Stimulated activated CD4-positive, alpha-beta T cell treated with anti-CD3 and anti-CD28 coated beads, Interleukin-15, amount 100 ng/mL, for 48 hours (primary cell): ENCODE measurements around the gene TOGARAM1.

ENCODE experiments used
- DNase-seq, 2 donors: peaks; one replicate each; pipeline ENCODE4 v3.0.0-alpha.2; 2020; ENCODE audit warnings: low read depth in 2 of 2

The TOGARAM1 gene

DNA sequence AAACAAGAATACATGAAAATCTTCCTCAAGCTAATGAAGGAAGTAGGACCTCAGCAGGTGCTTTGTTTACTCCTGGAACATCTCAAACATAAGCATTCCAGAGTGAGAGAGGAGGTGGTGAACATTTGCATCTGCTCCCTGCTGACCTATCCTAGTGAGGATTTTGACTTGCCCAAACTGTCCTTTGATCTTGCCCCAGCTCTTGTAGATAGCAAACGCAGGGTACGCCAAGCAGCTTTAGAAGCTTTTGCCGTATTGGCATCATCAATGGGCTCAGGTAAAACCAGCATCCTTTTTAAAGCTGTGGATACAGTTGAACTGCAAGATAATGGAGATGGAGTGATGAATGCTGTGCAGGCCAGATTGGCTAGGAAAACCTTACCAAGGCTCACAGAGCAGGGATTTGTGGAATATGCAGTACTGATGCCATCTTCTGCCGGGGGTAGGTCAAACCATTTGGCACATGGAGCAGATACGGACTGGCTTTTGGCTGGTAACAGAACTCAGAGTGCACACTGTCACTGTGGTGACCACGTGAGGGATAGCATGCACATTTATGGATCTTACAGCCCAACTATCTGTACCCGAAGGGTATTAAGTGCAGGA, 1.9 kb downstream of the TOGARAM1 start:
- no peak for DNase-seq

DNA sequence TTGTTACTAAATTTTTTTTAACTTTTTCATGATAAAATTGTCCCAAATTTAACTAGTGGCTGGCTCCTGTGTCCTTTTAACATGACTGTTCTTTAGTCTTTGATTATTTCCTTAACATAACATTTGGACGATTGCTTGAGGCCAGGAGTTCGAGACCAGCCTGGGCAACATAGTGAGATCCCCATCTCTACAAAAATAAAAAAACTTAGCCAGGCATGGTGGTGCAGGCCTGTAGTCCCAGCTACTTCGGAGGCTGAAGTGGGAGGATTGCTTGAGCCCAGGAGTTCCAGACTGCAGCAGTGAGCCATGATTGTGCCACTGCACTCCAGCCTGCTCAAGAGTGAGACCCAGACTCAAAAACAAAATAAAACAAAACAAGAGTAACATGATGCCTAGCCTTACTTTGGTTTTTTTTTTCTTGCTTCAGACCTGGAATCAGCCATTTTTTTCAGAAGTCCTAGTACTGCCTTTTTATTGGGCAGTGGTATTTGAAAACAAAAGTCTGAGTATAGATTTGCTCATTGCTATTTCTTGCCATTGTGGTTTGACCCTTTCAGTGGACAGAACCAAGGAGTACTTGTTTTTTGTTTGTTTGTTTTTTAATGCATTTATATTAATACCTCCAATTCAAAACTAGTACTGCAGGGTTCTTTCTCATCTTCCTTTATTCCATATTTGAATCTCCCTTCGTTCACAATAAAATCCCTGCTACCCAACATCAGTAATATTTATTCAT, 4.8 kb downstream of the TOGARAM1 start:
- no peak for DNase-seq

DNA sequence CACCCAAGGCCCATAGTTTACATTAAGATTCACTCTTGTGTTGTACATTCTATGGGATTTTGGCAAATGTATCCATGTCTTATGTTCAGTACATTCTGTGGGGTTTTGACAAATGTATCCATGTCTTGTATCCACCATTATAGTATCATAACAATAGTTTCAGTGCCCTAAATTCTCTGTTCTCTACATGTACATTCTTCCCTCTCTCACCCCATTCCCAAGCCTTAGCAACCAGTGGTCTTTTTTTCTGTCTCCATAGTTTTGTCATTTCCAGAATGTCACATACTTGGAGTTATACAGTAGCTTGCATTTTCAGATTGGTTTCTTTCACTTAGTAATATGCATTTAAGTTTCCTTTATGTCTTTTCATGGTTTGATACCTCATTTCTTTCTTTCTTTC, 6.7 kb downstream of the TOGARAM1 start:
- no peak for DNase-seq

DNA sequence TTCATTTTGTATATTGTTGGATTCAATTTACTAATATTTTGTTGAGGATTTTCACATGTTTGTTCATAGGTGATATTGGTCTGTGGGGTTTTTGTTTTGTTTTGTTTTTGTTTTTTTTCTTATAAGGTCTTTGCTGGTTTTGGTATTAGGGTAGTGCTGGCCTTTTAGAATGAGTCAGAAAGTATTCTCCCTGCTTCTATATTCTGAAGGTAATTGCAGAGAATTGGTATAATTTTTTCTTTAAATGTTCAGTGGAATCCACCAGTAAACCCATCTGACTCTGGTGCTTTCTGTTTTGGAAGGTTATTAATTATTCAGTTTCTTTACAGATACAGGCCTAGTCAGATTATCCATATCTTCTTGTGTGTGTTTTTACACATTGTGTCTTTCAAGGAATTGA, 8.9 kb downstream of the TOGARAM1 start:
- no peak for DNase-seq

DNA sequence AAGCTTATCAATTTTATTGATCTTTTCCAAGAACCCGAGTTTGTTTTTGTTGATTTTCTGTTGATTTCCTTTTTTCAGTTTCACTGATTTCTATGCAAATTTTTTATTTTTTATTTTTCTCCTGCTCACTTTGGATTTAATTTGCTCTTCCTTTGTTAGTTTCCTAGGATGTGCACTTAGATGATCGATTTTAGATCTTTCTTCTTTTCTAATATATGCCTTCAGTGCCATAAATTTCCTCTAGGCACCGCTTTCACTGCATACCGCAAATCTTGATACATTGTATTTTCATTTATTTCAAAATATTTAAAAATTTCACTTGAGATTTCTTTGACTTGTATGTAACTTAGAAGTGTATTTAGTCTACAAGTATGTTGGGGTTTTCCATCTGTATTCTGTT, 9.5 kb downstream of the TOGARAM1 start:
- no peak for DNase-seq

DNA sequence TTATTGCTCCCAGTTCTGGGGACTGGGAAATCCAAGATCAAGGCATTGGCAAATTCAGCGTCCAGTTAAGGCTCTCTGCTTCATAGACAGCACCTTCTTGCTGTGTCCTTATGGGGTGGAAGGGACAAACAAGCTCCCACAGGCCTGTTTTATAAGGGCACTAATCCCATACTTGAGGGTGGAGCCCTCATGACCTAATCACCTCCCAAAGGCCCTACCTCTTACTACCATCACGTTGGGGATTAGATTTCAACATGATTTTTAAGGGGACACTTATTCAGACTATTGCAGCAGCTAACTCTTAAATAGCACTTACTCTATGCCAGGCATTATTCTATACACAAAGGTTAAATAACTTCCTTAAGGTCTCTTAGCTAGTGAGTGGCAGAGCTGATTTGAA, 17.3 kb downstream of the TOGARAM1 start:
- DNase-seq = no peak

DNA sequence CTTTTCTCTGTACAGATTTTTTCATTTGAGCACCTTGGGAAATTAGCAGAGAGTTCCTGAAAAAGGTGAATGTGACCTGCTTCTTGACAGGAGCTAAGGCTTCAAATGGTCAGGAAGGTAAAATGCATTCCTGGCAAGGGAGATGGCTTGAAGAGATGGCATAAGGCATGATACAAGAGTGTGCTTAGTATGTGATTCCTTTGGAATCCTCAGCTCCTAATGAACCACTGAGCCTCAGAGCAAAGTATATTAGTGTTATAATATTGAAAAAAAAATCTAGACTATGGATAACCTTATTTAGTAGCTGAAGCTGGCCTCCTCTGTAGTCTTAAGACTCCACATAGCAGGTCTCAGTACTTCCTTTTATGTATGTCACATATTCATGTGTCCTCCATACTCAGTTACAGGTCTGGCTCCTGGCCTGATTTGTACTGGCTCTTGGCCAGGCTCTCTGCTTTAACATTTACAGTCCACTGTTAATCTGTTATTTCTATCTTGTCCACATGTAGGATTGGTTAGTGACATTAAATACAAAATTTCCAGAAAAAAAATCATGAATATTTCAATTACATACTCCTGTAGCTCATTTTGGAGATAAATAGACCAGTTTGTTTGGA, 17.9 kb downstream of the TOGARAM1 start:
- no peak for DNase-seq

DNA sequence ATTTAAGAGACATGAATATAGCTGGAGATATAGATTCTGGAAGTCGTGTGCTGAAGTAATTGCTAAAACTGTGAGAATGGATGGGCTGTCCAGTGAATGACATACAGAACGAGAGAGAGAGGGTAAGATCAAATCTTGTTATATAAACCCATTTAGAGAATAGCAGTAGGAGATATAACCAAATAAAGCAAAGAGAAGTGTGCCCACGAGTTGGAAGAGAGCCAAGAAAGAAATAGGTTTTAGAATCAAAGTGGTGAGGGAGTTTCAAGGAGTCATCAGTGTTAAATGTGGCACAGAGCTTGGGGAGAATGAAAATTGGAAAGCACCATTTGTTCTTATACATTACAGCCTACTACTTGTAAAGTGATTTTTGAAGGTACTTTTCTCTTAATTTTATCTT, 19.2 kb downstream of the TOGARAM1 start:
- no peak for DNase-seq

DNA sequence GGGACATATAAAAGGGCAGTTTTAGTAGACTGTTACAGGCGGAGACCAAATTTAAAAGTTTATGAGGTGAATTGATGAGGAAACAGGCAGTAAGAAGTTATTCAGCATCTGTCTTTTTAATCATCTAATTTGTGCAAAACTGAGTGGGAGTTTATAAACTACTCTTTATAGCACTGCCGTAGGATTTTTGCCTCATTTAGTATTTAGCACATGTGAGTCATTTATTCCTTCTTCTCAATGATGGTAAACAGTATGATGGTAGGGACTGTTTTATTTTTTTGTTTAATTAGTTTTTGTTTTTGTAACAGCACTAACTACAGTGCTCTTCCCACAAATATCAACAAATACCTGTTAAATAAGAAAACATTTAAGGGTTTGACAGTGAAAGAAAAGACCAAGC, 20.6 kb downstream of the TOGARAM1 start:
- DNase-seq = no peak

DNA sequence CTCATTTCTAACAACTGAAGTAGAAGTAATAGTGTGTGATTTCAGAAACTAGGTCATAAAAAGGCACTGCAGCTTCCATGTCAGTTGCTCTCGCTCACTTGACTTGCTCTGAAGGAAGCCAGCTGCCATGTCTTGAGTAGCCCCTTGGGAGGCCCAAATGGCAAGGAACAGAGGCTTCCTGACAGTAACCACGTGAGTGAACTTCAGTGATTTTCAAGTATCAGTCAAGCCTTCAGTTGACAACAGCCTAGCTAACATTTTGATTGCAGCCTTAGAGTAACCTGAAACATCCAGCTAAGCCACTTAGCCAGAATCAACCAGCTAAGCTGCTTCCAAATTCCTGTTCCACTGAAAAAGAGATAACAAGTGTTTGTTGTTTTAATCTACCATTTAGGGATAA, 26.7 kb downstream of the TOGARAM1 start:
- DNase-seq = no peak

DNA sequence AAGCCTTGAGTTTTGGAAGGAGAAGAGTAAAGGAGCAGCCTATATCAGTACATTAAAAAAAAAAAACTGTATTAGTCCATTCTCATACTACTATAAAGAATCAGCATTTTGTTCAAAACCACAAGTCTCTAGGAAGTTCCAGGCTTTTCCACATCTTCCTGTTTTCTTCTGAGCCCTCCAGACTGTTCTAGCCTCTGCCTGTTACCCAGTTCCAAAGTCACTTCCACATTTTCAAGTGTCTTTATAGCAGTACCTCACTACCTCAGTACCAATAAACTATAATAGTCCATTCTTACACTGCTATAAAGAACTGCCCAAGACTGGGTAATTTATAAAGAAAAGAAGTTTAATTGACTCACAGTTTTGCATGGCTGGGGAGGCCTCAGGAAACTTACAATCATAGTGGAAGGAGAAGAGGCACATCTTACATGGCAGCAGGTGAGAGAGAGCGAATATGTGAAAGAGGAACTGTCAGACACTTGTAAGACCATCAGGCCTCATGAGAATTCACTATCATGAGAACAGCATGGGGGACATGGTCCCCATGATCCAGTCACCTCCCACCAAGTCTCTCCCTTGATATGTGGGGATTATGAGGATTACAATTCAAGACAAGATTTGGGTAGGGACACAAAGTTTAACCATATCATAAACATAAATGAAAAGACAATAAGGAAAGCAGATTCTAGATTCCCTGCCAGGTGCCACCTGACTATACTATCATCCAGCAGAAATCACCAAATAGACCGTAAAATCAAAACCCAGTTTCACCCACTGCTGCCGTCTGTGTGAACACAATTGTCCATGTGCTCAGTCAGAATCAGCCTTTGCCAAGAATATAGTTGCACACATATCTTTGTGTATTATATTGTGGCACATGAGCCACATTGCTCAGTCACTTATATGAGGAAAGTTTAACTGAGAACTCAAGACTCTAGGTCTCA, 27.8 kb downstream of the TOGARAM1 start:
- DNase-seq = no peak

DNA sequence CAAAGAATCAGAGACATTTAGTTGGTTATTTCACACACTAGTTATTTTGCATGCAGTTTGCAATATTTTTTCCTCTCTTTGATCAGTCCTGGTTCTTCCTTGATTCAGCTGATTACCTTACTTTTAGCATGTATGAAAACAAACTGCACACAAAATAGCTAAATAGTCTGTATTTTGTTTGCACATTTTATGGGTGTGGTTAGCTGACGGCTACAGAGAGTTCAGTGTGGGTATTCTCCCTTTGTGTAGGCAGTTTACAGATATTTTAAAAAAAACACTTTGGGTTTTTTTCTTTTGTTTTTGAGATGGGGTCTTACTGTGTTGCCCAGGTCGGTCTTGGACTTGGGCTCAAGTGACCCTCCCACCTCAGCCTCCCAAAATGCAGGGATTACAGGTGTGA, 28.5 kb downstream of the TOGARAM1 start:
- DNase-seq = no peak

DNA sequence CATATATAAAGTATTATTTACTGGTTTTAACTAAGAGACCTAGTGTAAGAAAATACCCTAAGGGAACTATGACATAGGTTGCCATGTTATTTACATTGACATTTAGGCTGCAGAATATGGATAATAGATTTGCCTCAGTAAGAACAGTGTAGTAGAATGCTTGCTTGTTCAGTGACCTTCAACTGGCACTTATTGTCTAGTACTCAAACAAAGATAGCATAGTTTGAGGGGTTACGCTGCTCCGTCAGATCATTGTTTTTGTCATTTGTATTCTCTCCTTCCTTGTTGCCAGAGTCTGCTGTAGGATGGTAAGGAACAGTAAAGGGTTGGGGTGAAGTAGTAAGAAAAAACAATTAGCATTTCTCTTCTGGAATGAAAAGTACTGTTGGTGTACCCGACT, 33.2 kb downstream of the TOGARAM1 start:
- no peak for DNase-seq

DNA sequence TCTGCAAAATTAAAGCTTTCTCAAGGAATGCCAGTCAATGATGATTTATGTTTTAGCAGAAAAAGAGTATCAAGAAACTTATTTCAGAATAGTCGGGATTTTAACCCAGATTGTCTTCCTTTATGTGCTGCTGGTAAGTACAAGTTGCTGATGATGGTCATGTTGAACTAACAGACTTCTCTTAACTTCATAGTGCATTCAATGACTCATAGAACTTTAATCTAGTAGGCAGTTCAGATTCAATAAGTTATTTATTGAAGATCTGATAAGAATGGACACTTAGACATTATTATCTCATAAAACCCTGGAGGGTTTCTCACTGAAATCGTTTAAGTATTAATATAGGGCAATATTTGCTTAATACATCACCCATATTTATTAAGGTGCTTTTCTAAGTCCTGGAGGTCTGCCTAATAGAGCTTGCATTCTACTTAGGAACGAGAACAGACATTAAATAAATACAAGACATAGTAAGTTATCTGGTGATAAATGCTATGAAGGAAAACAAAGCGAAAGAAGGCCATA, 33.8 kb downstream of the TOGARAM1 start:
- no peak for DNase-seq

DNA sequence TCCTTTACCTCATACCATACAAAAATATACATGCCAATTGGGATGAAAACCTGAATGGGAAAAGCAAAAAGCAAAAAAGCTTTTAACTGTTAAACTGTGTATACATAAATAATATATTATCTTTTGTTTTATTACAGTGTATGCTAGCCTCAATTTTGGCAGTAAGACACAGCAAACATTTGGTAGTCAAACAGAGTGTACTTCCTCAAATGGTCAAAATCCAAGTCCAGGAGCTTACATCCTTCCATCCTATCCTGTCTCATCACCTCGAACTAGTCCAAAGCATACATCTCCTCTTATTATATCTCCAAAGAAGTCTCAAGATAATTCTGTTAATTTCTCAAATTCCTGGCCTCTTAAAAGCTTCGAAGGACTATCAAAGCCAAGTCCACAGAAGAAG, 41.9 kb downstream of the TOGARAM1 start:
- DNase-seq = no peak

DNA sequence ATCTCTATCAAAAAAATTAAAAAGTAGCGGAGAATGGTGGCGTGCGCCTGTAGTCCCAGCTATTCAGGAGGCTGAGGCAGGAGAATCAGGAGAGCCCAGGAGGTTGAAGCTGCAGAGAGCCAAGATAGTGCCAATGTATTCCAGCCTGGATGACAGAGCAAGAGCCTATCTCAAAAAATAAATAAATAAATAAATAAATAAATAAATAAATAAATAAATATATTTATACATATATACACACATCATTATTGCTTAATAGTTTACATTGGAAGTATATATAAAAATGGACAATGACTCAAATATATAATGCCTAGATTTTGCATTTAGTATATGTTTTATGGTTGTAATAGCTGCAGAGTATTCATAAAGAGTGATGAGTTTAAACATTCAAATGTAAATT, 53.1 kb downstream of the TOGARAM1 start:
- no peak for DNase-seq

DNA sequence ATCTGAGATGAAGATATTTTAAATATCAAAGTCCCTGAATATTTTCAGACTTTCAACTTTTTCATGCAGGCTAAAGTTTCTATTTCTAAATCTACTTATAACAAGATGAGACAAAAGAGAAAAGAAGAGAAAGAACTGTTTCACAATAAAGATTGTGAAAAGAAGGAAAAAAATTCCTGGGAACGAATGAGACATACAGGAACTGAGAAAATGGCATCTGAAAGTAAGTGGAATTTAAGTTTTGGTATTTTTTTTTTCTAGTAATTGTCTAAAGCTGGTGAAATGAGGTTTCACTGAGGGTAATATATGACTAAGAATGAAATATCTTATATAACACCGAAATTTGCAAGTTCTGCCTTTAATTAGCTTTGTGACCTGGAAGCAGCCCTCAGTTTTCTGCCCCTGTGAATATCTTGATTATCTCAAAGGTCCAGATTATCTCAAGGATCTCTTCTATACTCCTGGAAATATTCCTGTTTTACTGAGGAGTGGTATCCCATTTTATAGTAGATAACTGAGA, 66.2 kb downstream of the TOGARAM1 start:
- no peak for DNase-seq

DNA sequence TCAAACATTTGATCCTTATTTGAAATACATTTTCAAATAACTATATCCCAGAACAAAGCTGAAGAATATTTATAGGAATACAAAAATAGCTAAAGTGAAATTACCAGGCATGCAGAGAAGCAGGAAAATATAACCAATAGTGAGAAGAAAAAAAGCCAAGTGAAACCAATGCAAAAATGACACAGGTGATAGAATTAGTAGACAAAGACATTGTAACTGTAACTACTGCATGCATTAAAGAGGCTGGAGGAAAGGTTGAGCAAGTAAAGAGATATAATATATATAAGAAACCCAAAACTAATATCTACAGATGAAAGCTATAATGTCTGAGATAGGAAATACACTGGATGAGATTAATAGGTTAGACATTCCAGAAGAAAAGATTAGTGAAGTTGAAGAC, 72.7 kb downstream of the TOGARAM1 start:
- no peak for DNase-seq

DNA sequence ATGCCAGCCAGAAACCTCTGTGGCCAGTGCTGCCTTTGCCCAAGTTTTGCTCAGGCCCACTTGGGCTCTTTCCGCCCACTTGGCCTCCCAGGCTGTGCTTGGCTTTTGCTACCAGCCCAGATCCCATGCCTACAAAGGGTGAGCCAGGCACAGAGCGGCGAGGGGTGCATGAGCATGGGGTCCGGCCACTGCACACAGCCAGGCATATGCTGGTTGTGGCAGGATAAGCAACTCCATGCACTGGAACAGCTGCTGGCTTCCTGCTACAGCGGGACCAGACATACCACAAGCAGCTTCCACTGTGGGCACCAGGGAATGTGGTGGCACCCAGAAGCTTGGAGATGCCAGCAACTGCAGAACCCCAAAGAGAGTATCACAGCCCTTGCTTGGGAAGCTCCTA, 76.3 kb downstream of the TOGARAM1 start:
- no peak for DNase-seq

DNA sequence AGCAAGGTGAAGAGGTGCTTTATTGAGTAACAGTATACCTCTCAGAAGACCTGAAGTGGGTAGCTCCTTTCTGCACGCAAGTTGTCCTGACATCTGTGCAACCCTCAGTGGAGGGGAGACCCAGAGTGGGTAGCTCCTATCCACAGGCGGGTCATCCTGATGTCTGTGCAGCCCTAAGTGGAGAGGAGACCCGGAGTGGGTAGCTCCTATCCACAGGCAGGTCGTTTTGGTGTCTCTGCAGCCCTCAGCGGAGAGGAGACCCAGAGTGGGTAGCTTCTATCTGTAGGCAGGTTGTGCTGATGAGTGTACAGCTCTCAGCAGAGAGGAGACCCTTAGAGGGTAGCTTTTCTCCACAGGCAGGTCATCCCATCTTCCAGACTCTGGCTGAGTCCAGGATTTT, 76.9 kb downstream of the TOGARAM1 start:
- no peak for DNase-seq

DNA sequence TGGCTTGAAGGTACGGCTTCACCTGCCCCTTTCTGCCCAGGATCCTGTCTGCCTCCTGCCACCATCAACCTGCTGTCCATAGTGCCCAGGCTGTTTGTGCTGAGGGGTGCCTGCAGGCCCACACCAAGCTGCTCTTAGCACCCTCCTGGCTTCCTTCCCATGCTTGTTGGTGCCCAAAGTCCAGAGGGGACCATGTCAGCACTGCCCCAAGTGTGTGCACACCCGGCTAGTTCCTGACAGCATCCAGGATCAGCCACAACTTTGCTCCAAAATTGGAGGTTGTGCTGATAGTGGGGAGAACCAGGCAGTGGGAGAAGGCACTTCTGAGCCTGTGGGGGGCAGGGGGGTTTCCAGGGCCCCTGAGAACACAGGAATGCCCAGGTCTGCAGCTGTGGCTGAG, 77.4 kb downstream of the TOGARAM1 start:
- DNase-seq = no peak

DNA sequence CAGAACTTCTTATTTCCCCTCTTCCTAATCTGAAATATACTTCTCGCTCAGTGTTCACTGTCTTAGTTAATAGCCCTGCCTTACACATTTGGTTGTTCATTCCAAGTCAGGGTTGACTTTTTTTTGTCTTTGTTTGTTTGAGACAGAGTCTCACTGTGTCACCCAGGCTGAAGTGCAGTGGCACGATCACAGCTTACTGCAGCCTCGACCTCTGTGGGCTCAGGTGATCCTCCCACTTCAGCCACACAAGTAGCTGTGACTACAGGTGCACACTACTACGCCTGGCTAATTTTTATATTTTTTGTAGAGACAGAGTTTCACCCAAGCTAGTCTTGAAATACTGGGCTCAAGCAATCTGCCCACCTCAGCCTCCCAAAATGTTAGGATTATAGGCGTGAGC, 79.7 kb downstream of the TOGARAM1 start:
- DNase-seq = no peak
